Hypothalamus (tissue), 51 donors: ENCODE data around the gene ABHD18.
A peak's percentile ranks its signal among the peaks of the same experiment; 100 is the strongest.
"Not testable (repeated sequence)": the region's sequence is repeated elsewhere in the genome, so short reads cannot be mapped to it uniquely, and the experiment has no call there.

Experiments used
- DNase-seq, 51 donors: peaks; one replicate each; lab custom pipeline; 2025; lab: John Stamatoyannopoulos, UW

The ABHD18 gene

GRCh38 chr4:128061566-128062536, 96.6 kb downstream of the ABHD18 start:
- peak in 50 of 51 donors; percentile 5 to 73 (median 44) for DNase-seq

- not testable (repeated sequence) for DNase-seq
Measured at GRCh38 chr4:128066453-128066820, 101.2 kb downstream of the ABHD18 start.

- DNase-seq: no peak
Measured at GRCh38 chr4:128068918-128069317, 103.7 kb downstream of the ABHD18 start.

- DNase-seq: no peak
Measured at GRCh38 chr4:128076464-128076863, 111.3 kb downstream of the ABHD18 start.
